Keratinocyte (primary cell): ENCODE results near the gene EDN2. TPM values are rescaled to one million over a fixed set of nuclear protein-coding genes. Genes with fewer than 3 reads are reported as not detected.

Source experiments
- DNase-seq: peaks from one replicate; pipeline ENCODE4 v3.0.0-alpha.2; 2011; ENCODE audit warnings: low read depth, missing footprints, low spot score
- FAIRE-seq: peaks from 2 replicates; lab custom pipeline; 2011; peaks lifted over from hg19 to GRCh38; lab: Jason Lieb, UNC
- H2AFZ ChIP-seq: 2 replicates; pipeline ENCODE4 v1.6.0; 2012; ENCODE audit warnings: low read length, control low read depth, inconsistent platforms; ENCODE audit not compliant: control insufficient read depth
- H3K27ac ChIP-seq: 2 replicates; pipeline ENCODE4 v1.5.1; 2011; ENCODE audit warnings: low read length; ENCODE audit not compliant: control insufficient read depth, insufficient read depth
- H3K27me3 ChIP-seq: 3 replicates; pipeline ENCODE4 v1.6.0; 2011; ENCODE audit warnings: low read length; ENCODE audit not compliant: control insufficient read depth, insufficient read depth; ENCODE audit errors: extremely low read depth
- H3K36me3 ChIP-seq, 2 experiments: 2 replicates in 1 of 2; 3 replicates in 1 of 2; pipeline ENCODE4 v1.5.1; 2011; ENCODE audit warnings: low read length in 2 of 2, mild to moderate bottlenecking in 1 of 2; ENCODE audit not compliant: control insufficient read depth in 2 of 2, insufficient read depth in 2 of 2; ENCODE audit errors: extremely low read depth in 1 of 2
- H3K4me1 ChIP-seq: 3 replicates; pipeline ENCODE4 v1.5.1; 2011; ENCODE audit warnings: low read length; ENCODE audit not compliant: control insufficient read depth, insufficient read depth; ENCODE audit errors: extremely low read depth
- H3K4me2 ChIP-seq: 3 replicates; pipeline ENCODE4 v1.6.0; 2011; ENCODE audit warnings: low read depth, low read length; ENCODE audit not compliant: control insufficient read depth, insufficient read depth; ENCODE audit errors: extremely low read depth
- H3K4me3 ChIP-seq, 3 experiments: fragments of 200-600 bp in 1 of 3; sonication (generic) in 1 of 3; 2 replicates in 2 of 3; 3 replicates in 1 of 3; pipeline ENCODE4 v1.5.1; 2011 to 2016; ENCODE audit warnings: low read length in 3 of 3, mild to moderate bottlenecking in 3 of 3, control low read depth in 2 of 3, inconsistent platforms in 1 of 3, low read depth in 1 of 3, mixed read lengths in 1 of 3, mixed run types in 1 of 3, moderate library complexity in 1 of 3; ENCODE audit not compliant: control insufficient read depth in 2 of 3, insufficient read depth in 2 of 3; ENCODE audit errors: extremely low read depth in 1 of 3
- H3K79me2 ChIP-seq: 2 replicates; pipeline ENCODE4 v1.6.0; 2012; ENCODE audit warnings: low read length; ENCODE audit not compliant: control insufficient read depth, insufficient read depth
- H3K9ac ChIP-seq: 3 replicates; pipeline ENCODE4 v1.6.0; 2011; ENCODE audit warnings: low read length; ENCODE audit not compliant: control insufficient read depth, insufficient read depth; ENCODE audit errors: extremely low read depth
- H3K9me1 ChIP-seq: 3 replicates; pipeline ENCODE4 v1.6.0; 2011; ENCODE audit warnings: low read length; ENCODE audit not compliant: control insufficient read depth, insufficient read depth; ENCODE audit errors: extremely low read depth
- H3K9me3 ChIP-seq: 2 replicates; pipeline ENCODE4 v1.5.1; 2012; ENCODE audit warnings: low read depth, low read length; ENCODE audit not compliant: control insufficient read depth
- H4K20me1 ChIP-seq: 3 replicates; pipeline ENCODE4 v1.6.0; 2011; ENCODE audit warnings: low read length; ENCODE audit not compliant: control insufficient read depth, insufficient read depth; ENCODE audit errors: extremely low read depth
- EZH2 ChIP-seq: IDR thresholded peaks from one replicate; pipeline ENCODE4 v1.6.1; 2012; ENCODE audit warnings: inconsistent platforms, mild to moderate bottlenecking, low read length, moderate library complexity
- dilution Hi-C: fragments of 300-500 bp; cut with MboI; formaldehyde crosslinking; loops from one replicate; pipeline ENCODE4 v1.7.0; 2020; ENCODE audit warnings: low sequenced_read_pairs; ENCODE audit not compliant: extremely low pct_ligation_motif_present
- polyA plus RNA-seq, 5 experiments: library from polyadenylated mRNA; depleted of rRNA in 3 of 5; stranded (reverse) in 3 of 5; stranded (forward) in 1 of 5; unstranded in 1 of 5; fragments of >200 nt; gene quantifications; 1 replicate in 1 of 5; 2 replicates in 3 of 5; 3 replicates in 1 of 5; pipeline versions ENCODE4 v1.2.1 to v1.2.3, GENCODE V29; 2011 to 2012; ENCODE audit warnings: missing spikeins in 2 of 5, low read depth in 1 of 5, low replicate concordance in 1 of 5
- TF ChIP-seq, protein P1 (sequence below), 3 experiments: IDR thresholded peaks in 1 of 3; conservative IDR thresholded peaks in 1 of 3; optimal IDR thresholded peaks in 1 of 3; 2 replicates in 2 of 3; 3 replicates in 1 of 3; pipeline versions ENCODE3 to v1.5.1; 2011; ENCODE audit warnings: low read length in 3 of 3, mild to moderate bottlenecking in 3 of 3, moderate library complexity in 2 of 3, control low read depth in 1 of 3, inconsistent platforms in 1 of 3; ENCODE audit not compliant: insufficient read depth in 2 of 3; ENCODE audit errors: extremely low read depth in 1 of 3

The EDN2 gene
- polyA plus RNA-seq, 1 donor (not counting 4 experiments of a cell fraction or from before 2014, with no cell fraction given): 0.34 TPM

DNA sequence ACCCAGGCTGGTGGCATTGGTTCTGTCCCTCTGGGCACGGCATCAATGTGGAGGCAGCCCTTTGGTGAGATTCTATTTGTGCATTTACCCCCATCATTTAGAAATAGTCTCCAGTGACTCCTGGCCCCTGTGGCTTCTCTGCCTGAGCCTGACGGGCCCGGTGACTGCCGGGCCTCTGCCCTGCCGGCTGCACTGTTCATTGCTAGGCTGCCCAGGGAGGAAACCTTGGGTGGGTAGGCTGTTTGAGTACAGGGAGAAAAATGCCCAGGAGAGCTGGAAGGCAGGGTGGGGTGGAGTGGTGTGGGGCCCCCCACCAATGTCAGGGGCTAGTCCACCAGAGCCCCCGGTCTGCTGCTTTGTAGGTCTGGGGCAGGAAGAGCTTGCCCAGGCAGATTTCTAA, 23.4 kb upstream of the EDN2 start:
- DNase-seq (no peak), FAIRE-seq (no peak)
- no peaks in the 10 kb centered on the region for H3K36me3 ChIP-seq
- TF ChIP-seq, protein P1, sequence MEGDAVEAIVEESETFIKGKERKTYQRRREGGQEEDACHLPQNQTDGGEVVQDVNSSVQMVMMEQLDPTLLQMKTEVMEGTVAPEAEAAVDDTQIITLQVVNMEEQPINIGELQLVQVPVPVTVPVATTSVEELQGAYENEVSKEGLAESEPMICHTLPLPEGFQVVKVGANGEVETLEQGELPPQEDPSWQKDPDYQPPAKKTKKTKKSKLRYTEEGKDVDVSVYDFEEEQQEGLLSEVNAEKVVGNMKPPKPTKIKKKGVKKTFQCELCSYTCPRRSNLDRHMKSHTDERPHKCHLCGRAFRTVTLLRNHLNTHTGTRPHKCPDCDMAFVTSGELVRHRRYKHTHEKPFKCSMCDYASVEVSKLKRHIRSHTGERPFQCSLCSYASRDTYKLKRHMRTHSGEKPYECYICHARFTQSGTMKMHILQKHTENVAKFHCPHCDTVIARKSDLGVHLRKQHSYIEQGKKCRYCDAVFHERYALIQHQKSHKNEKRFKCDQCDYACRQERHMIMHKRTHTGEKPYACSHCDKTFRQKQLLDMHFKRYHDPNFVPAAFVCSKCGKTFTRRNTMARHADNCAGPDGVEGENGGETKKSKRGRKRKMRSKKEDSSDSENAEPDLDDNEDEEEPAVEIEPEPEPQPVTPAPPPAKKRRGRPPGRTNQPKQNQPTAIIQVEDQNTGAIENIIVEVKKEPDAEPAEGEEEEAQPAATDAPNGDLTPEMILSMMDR (optimal IDR thresholded peaks at IDR 0.05 in 1 of 3, IDR thresholded peaks at IDR 0.05 in 1 of 3, conservative IDR thresholded peaks at IDR 0.05 in 1 of 3; ENCODE audit: extremely low read depth in 1 of 3, insufficient read depth in 2 of 3, low read length in 3 of 3): no peak
- TF ChIP-seq EZH2: no peak
- peaks cover 11% of the 10 kb centered on the region for H3K4me1 ChIP-seq
- no peak overlapping the region for H3K4me3 ChIP-seq
- no peaks in the 10 kb centered on the region for H3K9me1 ChIP-seq
- dilution Hi-C loops: no loop called here
- H3K27me3 ChIP-seq: no peaks in the 10 kb centered on the region
- no peaks in the 10 kb centered on the region for H3K79me2 ChIP-seq
- no peak overlapping the region for H3K4me2 ChIP-seq
- H4K20me1 ChIP-seq: no peaks in the 10 kb centered on the region
- H3K9me3 ChIP-seq: no peaks in the 10 kb centered on the region
- H3K27ac ChIP-seq: no peak overlapping the region
- H3K9ac ChIP-seq: no peak overlapping the region
- H2AFZ ChIP-seq: no peak overlapping the region

DNA sequence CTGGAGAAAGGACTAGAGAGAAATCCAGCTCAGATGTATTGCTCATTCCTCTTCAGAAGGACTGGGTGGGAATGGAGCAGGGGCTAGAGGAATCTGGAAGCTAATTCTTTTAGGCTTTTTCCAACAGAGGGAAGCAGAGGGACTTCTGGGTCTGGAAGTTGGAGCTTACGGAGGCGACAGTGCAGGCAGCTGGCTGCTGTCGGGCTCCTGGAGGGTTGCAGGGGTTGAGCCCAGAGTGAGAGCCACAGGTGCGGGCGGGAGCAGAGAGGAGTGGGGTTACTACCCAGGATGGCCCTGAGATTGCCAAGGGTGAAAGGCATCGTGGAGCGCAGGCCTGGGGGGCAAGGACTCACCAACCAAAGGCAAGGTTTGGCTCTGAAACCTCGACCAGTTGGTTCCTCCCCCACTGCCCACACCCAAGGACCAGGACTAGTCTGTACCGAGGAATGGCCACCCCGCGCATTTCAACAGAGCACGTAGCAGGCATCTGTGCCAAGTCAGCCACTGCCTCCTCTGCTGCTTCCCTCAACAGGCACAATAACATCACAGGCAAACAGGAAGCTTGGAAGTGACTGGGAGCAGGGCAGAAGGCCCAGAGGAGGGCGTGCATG, 22.7 kb upstream of the EDN2 start:
- Histone ChIP-seq H3K4me1 (peaks cover 13% of the 10 kb centered on the region), H4K20me1 (no peaks in the 10 kb centered on the region), H3K4me2 (no peak overlapping the region), H3K27me3 (no peaks in the 10 kb centered on the region), H3K79me2 (no peaks in the 10 kb centered on the region), H2AFZ (no peak overlapping the region), H3K4me3 (no peak overlapping the region), H3K9me3 (no peaks in the 10 kb centered on the region), H3K9ac (no peak overlapping the region), H3K27ac (no peak overlapping the region), H3K36me3 (no peaks in the 10 kb centered on the region), H3K9me1 (no peaks in the 10 kb centered on the region)
- FAIRE-seq (no peak), DNase-seq (no peak)
- dilution Hi-C loops: no loop called here
- TF ChIP-seq, protein P1 (optimal IDR thresholded peaks at IDR 0.05 in 1 of 3, IDR thresholded peaks at IDR 0.05 in 1 of 3, conservative IDR thresholded peaks at IDR 0.05 in 1 of 3; ENCODE audit: extremely low read depth in 1 of 3, insufficient read depth in 2 of 3, low read length in 3 of 3): no peak
- TF ChIP-seq EZH2: no peak
